Kidney (tissue), 14 donors: Measurements from ENCODE around the gene ZBTB49. TPM values are rescaled to one million over a fixed set of nuclear protein-coding genes. Genes with fewer than 3 reads are reported as not detected.
A peak's percentile ranks its signal among the peaks of the same experiment; 100 is the strongest.
"Not testable (repeated sequence)": the region's sequence is repeated elsewhere in the genome, so short reads cannot be mapped to it uniquely, and the experiment has no call there.

ENCODE experiments used
- DNase-seq, 5 donors: peaks; one replicate each; pipeline ENCODE4 v3.0.0-alpha.2; 2013 to 2020
- FAIRE-seq: peaks from 2 replicates; lab custom pipeline; 2012; peaks lifted over from hg19 to GRCh38; lab: Jason Lieb, UNC
- H3K27ac ChIP-seq, 2 donors: one replicate each; pipeline ENCODE4 v1.7.0; 2013; ENCODE audit warnings: low read depth in 2 of 2, low read length in 2 of 2, inconsistent platforms in 1 of 2
- H3K27me3 ChIP-seq: one replicate; pipeline ENCODE4 v1.7.1; 2013; ENCODE audit warnings: low read length, inconsistent platforms; ENCODE audit not compliant: control insufficient read depth, insufficient read depth
- H3K36me3 ChIP-seq, 3 donors: one replicate each; pipeline versions ENCODE4 v1.7.0 to v1.7.1; 2013; ENCODE audit warnings: low read length in 3 of 3, control low read depth in 1 of 3, inconsistent platforms in 1 of 3; ENCODE audit not compliant: insufficient read depth in 3 of 3, control insufficient read depth in 2 of 3
- H3K4me1 ChIP-seq, 3 donors: one replicate each; pipeline versions ENCODE4 v1.7.0 to v1.7.1; 2013; ENCODE audit warnings: low read length in 3 of 3, inconsistent platforms in 1 of 3, low read depth in 1 of 3; ENCODE audit not compliant: control insufficient read depth in 2 of 3, insufficient read depth in 2 of 3
- H3K4me3 ChIP-seq, 3 donors: one replicate each; pipeline versions ENCODE4 v1.7.0 to v1.8.1; 2013; ENCODE audit warnings: low read length in 3 of 3, control low read depth in 1 of 3, inconsistent platforms in 1 of 3
- H3K9ac ChIP-seq, 3 donors: one replicate each; pipeline versions ENCODE4 v1.7.0 to v1.7.1; 2013; ENCODE audit warnings: low read length in 3 of 3, control low read depth in 1 of 3, inconsistent platforms in 1 of 3
- H3K9me3 ChIP-seq, 3 donors: one replicate each; pipeline versions ENCODE4 v1.7.0 to v1.7.1; 2013; ENCODE audit warnings: low read length in 3 of 3, control low read depth in 1 of 3, inconsistent platforms in 1 of 3; ENCODE audit not compliant: control insufficient read depth in 2 of 3, insufficient read depth in 1 of 3
- intact Hi-C: fragments of 100-400 bp; cut with DNase I; formaldehyde crosslinking; loops from one replicate; pipeline ENCODE4 v1.11.1; 2022
- polyA plus RNA-seq: library from polyadenylated mRNA; stranded (reverse); fragments of 350-450 nt; fragmentation: Illumina TruSeq; extraction: RNeasy Lipid Tissue Mini Kit (QIAGEN cat#74804); gene quantifications from one replicate; pipeline ENCODE4 v1.2.3, GENCODE V29; 2014; ENCODE audit warnings: low read depth, low replicate concordance; ENCODE audit not compliant: insufficient read depth
- total RNA-seq: library from RNA; stranded (reverse); fragmentation: NEBNext Ultra II Directional; extraction: Animal tissue kit (Norgen Biotek cat#: 25700); gene quantifications from one replicate; pipeline ENCODE4 v1.2.1, GENCODE V29; 2021
- TF ChIP-seq, protein P1 (sequence below): IDR thresholded peaks from 3 replicates; pipeline ENCODE4 v1.5.1; 2012; ENCODE audit warnings: mild to moderate bottlenecking, moderate library complexity, borderline replicate concordance; ENCODE audit not compliant: insufficient read depth; ENCODE audit errors: extremely low read depth
- donor health status: control.
- donor health status: control.
- donor health status: control.
- donor health status: control.
- donor health status: control.
- donor health status: DM: yes; HTN: yes; CAD: no.
- donor health status: Normal renal cell carcinoma (clear cell type).

Gene ZBTB49
- total and polyA plus RNA-seq, 2 donors from 2014 or later = 2.8 to 5.8 TPM

DNA sequence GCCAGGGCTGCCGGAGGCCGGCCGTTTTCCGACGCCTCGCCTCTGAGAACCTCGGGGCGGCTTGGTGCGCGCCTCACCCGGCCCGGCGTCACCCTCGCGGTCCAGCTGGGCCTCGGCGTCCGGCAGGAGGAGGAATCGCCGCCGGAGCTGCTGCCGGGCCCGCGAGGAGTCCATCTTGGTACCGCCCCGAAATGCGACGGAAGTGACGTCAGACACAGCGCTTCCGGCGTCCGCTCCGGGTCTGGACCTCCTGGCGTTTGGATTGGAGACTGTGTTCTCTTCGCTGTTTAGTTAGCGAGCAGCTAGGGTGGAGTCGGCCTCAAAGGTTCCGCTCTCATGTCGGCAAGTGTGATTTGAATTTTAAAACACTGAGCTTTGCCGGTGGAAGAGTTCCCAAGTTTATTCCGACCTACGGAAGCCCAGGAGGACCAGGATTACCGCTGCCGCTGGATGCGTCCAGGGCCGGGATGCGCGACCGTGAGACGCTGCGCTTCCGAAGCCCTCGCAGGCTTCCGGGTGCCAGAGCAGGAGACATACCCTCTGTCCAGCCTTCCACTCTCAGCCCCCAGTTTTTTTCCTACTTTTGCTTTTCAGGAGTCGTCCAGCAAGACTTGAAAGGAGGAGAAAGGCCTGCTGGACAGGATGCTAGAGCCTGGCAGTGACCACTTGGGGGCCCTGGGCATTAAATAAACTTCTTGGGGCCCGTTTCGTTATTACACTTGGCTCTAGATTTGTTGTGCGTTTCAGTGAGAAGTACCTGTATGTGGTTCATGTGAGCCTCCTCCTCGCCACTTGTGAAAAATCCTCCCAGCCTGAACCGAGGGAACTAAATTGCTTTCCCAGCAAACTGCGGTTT, 41.8 kb upstream of the ZBTB49 start, which contains the start of gene TMEM128:
TMEM128 (minus strand) TSS at position 195 of the 856 bp plus-strand sequence; CDS start at position 174, 21 bp downstream.
- intact Hi-C loops = no loop called here
- FAIRE-seq = no peak
- Histone ChIP-seq H3K27ac (peak within 1 kb of the TSS; percentile 97 to 98), H3K4me1 (peaks cover 4 to 14% (median 13%) of the 10 kb centered on the region in 3 donors), H3K4me3 (peak within 1 kb of the TSS; percentile 95 to 99 (median 95)), H3K9ac (peak within 1 kb of the TSS; percentile 75 to 97 (median 93)), H3K27me3 (no peaks in the 10 kb centered on the region), H3K36me3 (peaks cover 5 to 16% (median 14%) of the 10 kb centered on the region in 3 donors), H3K9me3 (no peaks in the 10 kb centered on the region)
- DNase-seq = peak; percentile 96 to 98 (median 97)
- TF ChIP-seq, protein P1, sequence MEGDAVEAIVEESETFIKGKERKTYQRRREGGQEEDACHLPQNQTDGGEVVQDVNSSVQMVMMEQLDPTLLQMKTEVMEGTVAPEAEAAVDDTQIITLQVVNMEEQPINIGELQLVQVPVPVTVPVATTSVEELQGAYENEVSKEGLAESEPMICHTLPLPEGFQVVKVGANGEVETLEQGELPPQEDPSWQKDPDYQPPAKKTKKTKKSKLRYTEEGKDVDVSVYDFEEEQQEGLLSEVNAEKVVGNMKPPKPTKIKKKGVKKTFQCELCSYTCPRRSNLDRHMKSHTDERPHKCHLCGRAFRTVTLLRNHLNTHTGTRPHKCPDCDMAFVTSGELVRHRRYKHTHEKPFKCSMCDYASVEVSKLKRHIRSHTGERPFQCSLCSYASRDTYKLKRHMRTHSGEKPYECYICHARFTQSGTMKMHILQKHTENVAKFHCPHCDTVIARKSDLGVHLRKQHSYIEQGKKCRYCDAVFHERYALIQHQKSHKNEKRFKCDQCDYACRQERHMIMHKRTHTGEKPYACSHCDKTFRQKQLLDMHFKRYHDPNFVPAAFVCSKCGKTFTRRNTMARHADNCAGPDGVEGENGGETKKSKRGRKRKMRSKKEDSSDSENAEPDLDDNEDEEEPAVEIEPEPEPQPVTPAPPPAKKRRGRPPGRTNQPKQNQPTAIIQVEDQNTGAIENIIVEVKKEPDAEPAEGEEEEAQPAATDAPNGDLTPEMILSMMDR = peak; percentile 8

DNA sequence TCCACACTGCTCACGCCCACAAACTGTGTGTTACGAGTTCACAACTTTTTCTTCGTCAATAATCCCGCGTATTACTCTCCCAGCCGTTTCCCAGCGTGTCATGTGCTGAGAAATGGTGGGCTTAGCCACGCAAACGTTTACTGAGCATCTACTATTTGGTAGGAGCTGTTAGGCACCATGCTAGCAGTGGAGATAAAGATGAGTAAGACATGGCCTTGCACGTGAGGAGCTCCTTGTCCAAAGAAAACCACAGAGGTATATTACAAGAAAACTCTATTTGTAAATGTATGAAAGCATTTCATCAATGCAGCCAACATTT, 41.2 kb upstream of the ZBTB49 start:
- Histone ChIP-seq H3K27me3 (no peaks in the 10 kb centered on the region), H3K4me3 (peak overlapping the region; percentile 95 to 99 (median 95)), H3K4me1 (peaks cover 4 to 14% (median 13%) of the 10 kb centered on the region in 3 donors), H3K9me3 (no peaks in the 10 kb centered on the region), H3K27ac (peak overlapping the region; percentile 97 to 98), H3K36me3 (peaks cover 5 to 11% (median 8%) of the 10 kb centered on the region in 3 donors), H3K9ac (peak overlapping the region; percentile 75 to 97 (median 93))
- FAIRE-seq = no peak
- TF ChIP-seq, protein P1 = no peak
- DNase-seq = no peak
- intact Hi-C loops = no loop called here

DNA sequence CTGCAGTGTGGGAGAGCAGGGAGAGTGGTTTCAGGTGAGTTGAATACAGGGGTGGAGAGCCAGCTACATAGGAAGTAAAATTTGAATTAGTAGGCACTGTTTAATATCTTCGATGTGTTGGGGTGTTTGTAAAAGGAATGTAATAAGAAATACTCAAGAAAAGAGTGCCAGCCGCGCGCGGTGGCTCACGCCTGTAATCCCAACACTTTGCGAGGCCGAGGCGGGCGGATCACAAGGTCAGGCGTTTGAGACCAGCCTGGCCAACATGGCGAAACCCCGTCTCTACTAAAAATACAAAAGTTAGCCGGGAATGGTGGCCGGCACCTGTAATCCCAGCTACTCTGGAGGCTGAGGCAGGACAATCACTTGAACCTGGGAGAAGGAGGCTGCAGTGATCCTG, 40.7 kb upstream of the ZBTB49 start:
- H3K36me3 ChIP-seq, FAIRE-seq, DNase-seq, H3K27ac ChIP-seq, H3K9me3 ChIP-seq, H3K9ac ChIP-seq, H3K4me3 ChIP-seq, intact Hi-C loops, H3K27me3 ChIP-seq: not testable (repeated sequence)
- H3K4me1 ChIP-seq = peaks cover 4 to 14% (median 13%) of the 10 kb centered on the region in 3 donors

DNA sequence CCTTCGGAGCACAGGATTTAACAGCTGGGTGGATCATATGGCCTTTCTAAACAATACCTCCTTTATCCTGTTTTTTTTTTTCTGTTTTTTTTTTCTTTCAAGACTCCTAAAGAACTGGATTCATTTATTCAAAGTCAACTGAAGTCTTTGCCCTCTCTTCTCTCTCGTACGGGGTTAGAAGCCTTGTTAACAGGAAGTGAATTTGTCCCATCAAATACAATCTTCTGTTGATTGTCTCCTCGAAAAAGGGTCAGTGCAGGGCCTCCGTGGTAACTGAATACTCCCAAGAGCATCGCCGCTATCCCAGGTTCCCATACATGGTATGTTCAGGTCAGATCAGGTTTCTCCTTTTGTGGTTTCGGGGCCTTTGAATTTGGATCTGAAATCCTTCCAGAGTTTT, 40.2 kb upstream of the ZBTB49 start:
- TF ChIP-seq, protein P1 = no peak
- H3K4me3 ChIP-seq = no peak overlapping the region
- no peaks in the 10 kb centered on the region for H3K9me3 ChIP-seq
- DNase-seq = peak in 2 of 5 donors; percentile 42 to 43
- intact Hi-C loops = no loop called here
- peaks cover 4 to 6% (median 6%) of the 10 kb centered on the region in 3 donors for H3K36me3 ChIP-seq
- H3K27me3 ChIP-seq = no peaks in the 10 kb centered on the region
- H3K9ac ChIP-seq = no peak overlapping the region
- H3K27ac ChIP-seq = no peak overlapping the region
- FAIRE-seq = no peak
- H3K4me1 ChIP-seq = peaks cover 4 to 14% (median 13%) of the 10 kb centered on the region in 3 donors
